GM18951 (cell line): ENCODE measurements around the gene TSPAN4.
A peak's percentile ranks its signal among the peaks of the same experiment; 100 is the strongest.

ENCODE experiments used
- POLR2A ChIP-seq: IDR thresholded peaks from 4 replicates; pipeline ENCODE4 v1.6.1; 2011; ENCODE audit warnings: mild to moderate bottlenecking; ENCODE audit not compliant: insufficient read length, insufficient read depth; ENCODE audit errors: extremely low read depth
- in situ Hi-C: fragments of 300-500 bp; cut with MboI; formaldehyde crosslinking; loops from one replicate; pipeline ENCODE4 v1.12.0; 2022; ENCODE audit warnings: low sequenced_read_pairs, mixed read lengths, inconsistent platforms; ENCODE audit not compliant: unreplicated experiment

The TSPAN4 gene

GRCh38 chr11:800473-800872 is 42.2 kb upstream of the TSPAN4 start:
- TF ChIP-seq POLR2A = no peak
- in situ Hi-C loops = no loop called here

- in situ Hi-C loops = no loop called here
- TF ChIP-seq POLR2A = no peak
Observed at GRCh38 chr11:801097-801780, 41.4 kb upstream of the TSPAN4 start.

GRCh38 chr11:802018-802617 is 40.5 kb upstream of the TSPAN4 start:
- in situ Hi-C loops = no loop called here
- no peak for TF ChIP-seq POLR2A

GRCh38 chr11:802693-803466 is 39.8 kb upstream of the TSPAN4 start:
- in situ Hi-C loops = no loop called here
- TF ChIP-seq POLR2A = no peak

GRCh38 chr11:803467-803742 is 39.2 kb upstream of the TSPAN4 start:
- TF ChIP-seq POLR2A = no peak
- in situ Hi-C loops = no loop called here

GRCh38 chr11:803770-804598 is 38.7 kb upstream of the TSPAN4 start:
- in situ Hi-C loops = no loop called here
- no peak for TF ChIP-seq POLR2A

- no peak for TF ChIP-seq POLR2A
- in situ Hi-C loops = no loop called here
Observed at GRCh38 chr11:804599-804964, 38.1 kb upstream of the TSPAN4 start.

GRCh38 chr11:808427-809286 is 34.0 kb upstream of the TSPAN4 start:
- no peak for TF ChIP-seq POLR2A
- in situ Hi-C loops = no loop called here

GRCh38 chr11:809287-810039 is 33.2 kb upstream of the TSPAN4 start, which contains the start of gene RPLP2:
Gene RPLP2 (plus strand): TSS chr11:809967. CDS start chr11:810235, 268 bp downstream.
- TF ChIP-seq POLR2A = peak; percentile 87
- in situ Hi-C loops = no loop called here

- TF ChIP-seq POLR2A = no peak
- in situ Hi-C loops = no loop called here
Observed at GRCh38 chr11:810040-810567, 32.5 kb upstream of the TSPAN4 start.

- no peak for TF ChIP-seq POLR2A
- in situ Hi-C loops = no loop called here
Observed at GRCh38 chr11:811446-812245, 31.0 kb upstream of the TSPAN4 start.
